Esophagus muscularis mucosa (tissue), 3 donors: ENCODE data around the gene ARHGAP15.

Experiments
- CTCF ChIP-seq, 3 experiments: fragments of 200-600 bp in 2 of 3; fragments of 450-650 bp in 1 of 3; sonication (generic) in 2 of 3; IDR thresholded peaks; one replicate each; pipeline ENCODE4 v1.5.1; 2017 to 2019; ENCODE audit warnings: antibody characterized with exemption in 3 of 3, mild to moderate bottlenecking in 2 of 3, moderate library complexity in 1 of 3
- EP300 ChIP-seq: sonication (generic); formaldehyde crosslinking; IDR thresholded peaks from one replicate; pipeline ENCODE4 v1.6.1; 2017; ENCODE audit warnings: antibody characterized with exemption

GRCh38 chr2:143146815-143147530 is 17.8 kb downstream of the ARHGAP15 start:
- TF ChIP-seq CTCF (IDR thresholded peaks at IDR 0.05) (no peak), EP300 (no peak)
